ENCODE data around the gene RABGAP1L. TPM values are rescaled to one million over a fixed set of nuclear protein-coding genes. Genes with fewer than 3 reads are reported as not detected.

The RABGAP1L gene
- total and polyA plus RNA-seq, 2 of the 4 experiments (the other 2 are of a cell fraction), result 7.9 to 26.7 TPM

- Histone ChIP-seq H2BK20ac (ENCODE audit: low read depth, low read length) (no peak overlapping the region), H2AK9ac (replicated peaks; ENCODE audit: low read depth, low read length, poor library complexity) (no peak overlapping the region), H3K4me3 (ENCODE audit: insufficient read depth, low read depth, low read length) (no peak overlapping the region), H4K8ac (ENCODE audit: low read depth in 2 of 2, low read length in 2 of 2) (no peak overlapping the region), H3K4me2 (ENCODE audit: low read depth, low read length) (no peak overlapping the region), H3K56ac (ENCODE audit: extremely low read depth, insufficient read depth, low read length) (no peak overlapping the region), H3K36me3 (ENCODE audit: control insufficient read depth, insufficient read depth, low read length) (no peaks in the 10 kb centered on the region), H3K14ac (replicated peaks; ENCODE audit: low read depth, low read length) (no peak overlapping the region), H3K27me3 (ENCODE audit: control insufficient read depth, insufficient read depth, low read length) (no peaks in the 10 kb centered on the region), H3K27ac (ENCODE audit: insufficient read depth, low read length) (no peak overlapping the region), H4K5ac (ENCODE audit: low read depth, low read length) (no peak overlapping the region), H3K23ac (ENCODE audit: low read depth, low read length) (no peak overlapping the region), H2BK5ac (ENCODE audit: low read depth, low read length, poor library complexity, severe bottlenecking) (no peak overlapping the region), H3K9me1 (ENCODE audit: insufficient read depth, low read length) (no peaks in the 10 kb centered on the region), H3K4me1 (ENCODE audit: control insufficient read depth, insufficient read depth, low read length) (no peaks in the 10 kb centered on the region), H3K18ac (ENCODE audit: low read depth, low read length) (no peak overlapping the region), H4K20me1 (ENCODE audit: insufficient read depth, low read length) (no peaks in the 10 kb centered on the region), H3K4ac (ENCODE audit: low read depth, low read length) (no peak overlapping the region), H2BK120ac (ENCODE audit: low read depth, low read length) (no peak overlapping the region), H2BK15ac (ENCODE audit: low read depth, low read length) (no peak overlapping the region), H3K9ac (ENCODE audit: low read depth, low read length) (no peak overlapping the region), H4K91ac (ENCODE audit: insufficient read depth, low read depth, low read length) (no peak overlapping the region), H3K79me1 (ENCODE audit: low read depth in 1 of 2, low read length in 2 of 2) (no peaks in the 10 kb centered on the region), H3K9me3 (ENCODE audit: control insufficient read depth, insufficient read depth, low read length) (no peaks in the 10 kb centered on the region), H2AK5ac (ENCODE audit: low read depth, low read length) (no peak overlapping the region), H2AFZ (replicated peaks; ENCODE audit: low read length, poor library complexity) (no peak overlapping the region)
- ChIA-PET POLR2A (ENCODE audit: unreplicated experiment) (no interaction called here), CTCF (no interaction called here)
- ATAC-seq (ENCODE audit: low read depth) (no peak), DNase-seq (no peak)
- dilution Hi-C loops (cut with HindIII; ENCODE audit: low sequenced_read_pairs, unreplicated experiment) (no loop called here), intact Hi-C loops (cut with micrococcal nuclease) (loop anchor here (10.0 kb wide), 1 partner anchor 720 kb away; no protein-coding TSS in a partner anchor), in situ Hi-C loops (cut with MboI; ENCODE audit: low sequenced_read_pairs) (loop anchor here (25.0 kb wide), 1 partner anchor 723 kb away; no protein-coding TSS in a partner anchor)
- 100% methylated on average over 1 of the region's 4 CpGs; no CpG with 5 or more reads in 1 of the 2 experiments for WGBS, 2 experiments (ENCODE audit: extremely low coverage in 2 of 2, insufficient read length in 1 of 2)
- TF ChIP-seq MXI1 (IDR thresholded peaks at IDR 0.05; ENCODE audit: borderline replicate concordance, low read depth, low read length) (no peak), RFX5 (IDR thresholded peaks at IDR 0.05; ENCODE audit: low read depth, low read length) (no peak), FOS (IDR thresholded peaks at IDR 0.05; ENCODE audit: low read depth, low read length) (no peak), CEBPB (IDR thresholded peaks at IDR 0.05; ENCODE audit: low read depth, low read length) (no peak), NFE2L2 (IDR thresholded peaks at IDR 0.05; ENCODE audit: low read depth, low read length) (no peak), POLR2A (IDR thresholded peaks at IDR 0.05; ENCODE audit: low read depth, low read length) (no peak), ELK1 (IDR thresholded peaks at IDR 0.05; ENCODE audit: borderline replicate concordance, low read depth, low read length) (no peak)
- no TSS peak for BruUV-seq (replicated peaks)
Observed at GRCh38 chr1:174984952-174985351, 825.6 kb downstream of the RABGAP1L start.
